Astrocyte of the cerebellum (primary cell): Measurements from ENCODE around the gene OR6X1.

Experiments
- DNase-seq: peaks from one replicate; pipeline ENCODE4 v3.0.0-alpha.2; 2011; ENCODE audit warnings: low read depth
- H3K4me3 ChIP-seq: 2 replicates; pipeline ENCODE4 v1.5.1; 2011; ENCODE audit warnings: mild to moderate bottlenecking, low read depth, low read length, moderate library complexity
- CTCF ChIP-seq: IDR thresholded peaks from 2 replicates; pipeline ENCODE4 v1.5.1; 2012; ENCODE audit warnings: low read length, low read depth, moderate library complexity, mild to moderate bottlenecking; ENCODE audit errors: missing control alignments
- in situ Hi-C: cut with HindIII; loops from 2 replicates; pipeline ENCODE4 v1.10.0; 2017; ENCODE audit warnings: low sequenced_read_pairs

OR6X1 gene, protein sequence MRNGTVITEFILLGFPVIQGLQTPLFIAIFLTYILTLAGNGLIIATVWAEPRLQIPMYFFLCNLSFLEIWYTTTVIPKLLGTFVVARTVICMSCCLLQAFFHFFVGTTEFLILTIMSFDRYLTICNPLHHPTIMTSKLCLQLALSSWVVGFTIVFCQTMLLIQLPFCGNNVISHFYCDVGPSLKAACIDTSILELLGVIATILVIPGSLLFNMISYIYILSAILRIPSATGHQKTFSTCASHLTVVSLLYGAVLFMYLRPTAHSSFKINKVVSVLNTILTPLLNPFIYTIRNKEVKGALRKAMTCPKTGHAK

GRCh38 chr11:123754101-123754568 is at the start of gene OR6X1:
Gene OR6X1 (minus strand): TSS chr11:123754518. CDS start chr11:123754518, 0 bp downstream.
- no peak for DNase-seq
- TF ChIP-seq CTCF, result no peak
- in situ Hi-C loops, result no loop called here
- H3K4me3 ChIP-seq, result no peak within 1 kb of the TSS

DNA sequence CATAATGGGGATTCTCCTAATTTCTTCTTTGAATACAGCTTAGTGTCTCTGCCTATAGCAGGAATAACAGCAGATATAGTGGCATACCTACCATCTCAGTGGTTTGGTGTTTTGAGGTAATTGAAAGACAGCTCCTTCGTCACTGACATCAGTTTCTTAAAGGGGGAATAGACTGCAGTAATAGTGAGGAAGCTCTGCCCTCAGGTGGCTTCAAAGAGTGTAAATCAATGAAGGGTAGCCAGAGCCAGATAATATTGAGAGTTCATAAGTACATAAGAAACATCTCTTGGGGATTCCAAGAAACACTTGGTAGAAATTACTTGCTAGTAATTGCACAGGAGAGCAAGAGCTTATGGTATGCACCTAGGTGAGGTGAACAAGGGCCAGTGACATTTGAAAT is 47.4 kb upstream of the OR6X1 start:
- no peak overlapping the region for H3K4me3 ChIP-seq
- DNase-seq, result no peak
- no peak for TF ChIP-seq CTCF
- in situ Hi-C loops, result no loop called here

- TF ChIP-seq CTCF, result no peak
- in situ Hi-C loops, result no loop called here
- no peak for DNase-seq
- H3K4me3 ChIP-seq, result no peak overlapping the region
Measured at GRCh38 chr11:123800036-123800435, 45.7 kb upstream of the OR6X1 start.

DNA sequence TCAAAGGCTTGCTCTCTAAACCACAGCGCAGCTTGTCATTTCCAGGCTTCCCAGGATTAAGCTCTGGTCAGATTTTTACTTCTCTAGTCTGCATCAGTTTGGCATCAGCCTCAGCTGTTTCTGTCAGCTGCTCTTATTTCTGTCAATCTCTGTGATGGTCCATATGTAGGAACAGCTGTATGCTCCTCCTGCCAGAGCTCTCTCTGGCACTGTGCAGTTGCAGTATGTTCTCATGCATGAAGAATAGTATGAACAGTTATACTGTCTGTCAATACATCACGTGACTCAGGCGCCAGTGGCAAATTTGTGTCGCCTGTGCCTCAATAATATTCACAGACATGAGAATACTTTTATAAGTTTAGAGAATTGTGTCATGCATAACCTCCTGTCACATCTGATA is 45.1 kb upstream of the OR6X1 start:
- H3K4me3 ChIP-seq, result no peak overlapping the region
- no peak for DNase-seq
- TF ChIP-seq CTCF, result no peak
- in situ Hi-C loops, result no loop called here

- in situ Hi-C loops, result no loop called here
- no peak overlapping the region for H3K4me3 ChIP-seq
- DNase-seq, result no peak
- no peak for TF ChIP-seq CTCF
Measured at GRCh38 chr11:123798513-123799252, 44.4 kb upstream of the OR6X1 start.

GRCh38 chr11:123798079-123798478 is 43.8 kb upstream of the OR6X1 start:
- in situ Hi-C loops, result no loop called here
- DNase-seq, result no peak
- H3K4me3 ChIP-seq, result no peak overlapping the region
- TF ChIP-seq CTCF, result no peak
